K562 (cell line): ENCODE data around the gene HES5. TPM values are rescaled to one million over a fixed set of nuclear protein-coding genes. Genes with fewer than 3 reads are reported as not detected.
A peak's percentile ranks its signal among the peaks of the same experiment; 100 is the strongest.

Source experiments
- ATAC-seq: fragments of 200-7000 bp; cut with Tn5 transposase; 3 replicates; pipeline ENCODE4 v1.9.1; 2020; ENCODE audit warnings: moderate library complexity
- BruUV-seq: library from RNA; stranded (reverse); fragments of 400-500 nt; replicated peaks from 2 replicates; lab custom pipeline; 2021; lab: Mats Ljungman, UMichigan
- CTCF ChIA-PET: fragments of 300-600 bp; formaldehyde crosslinking; extraction: SDS; loops from one replicate; lab custom pipeline; 2021; ENCODE audit warnings: low intra/inter-chr PET ratio; lab: Yijun Ruan, JAX
- POLR2A ChIA-PET: fragments of 300-600, 350-650 bp; sonication (Branson Sonifier 250); formaldehyde crosslinking; extraction: SDS; loops from one replicate; lab custom pipeline; 2021; ENCODE audit warnings: antibody characterized with exemption, inconsistent platforms; lab: Yijun Ruan, JAX
- DNase-seq, 4 experiments: peaks; one replicate each; pipeline versions ENCODE4 v3.0.0 to v3.0.0-alpha.2; 2011 to 2018; ENCODE audit warnings: low spot score in 3 of 4, mixed read lengths in 3 of 4; ENCODE audit errors: extremely low read depth in 1 of 4
- FAIRE-seq: peaks from 2 replicates; lab custom pipeline; 2011; peaks lifted over from hg19 to GRCh38; lab: Jason Lieb, UNC
- H2AFZ ChIP-seq: 2 replicates; pipeline ENCODE4 v1.6.0; 2011; ENCODE audit warnings: low read depth, low read length, control low read depth, inconsistent platforms
- H3K27ac ChIP-seq: fragments of 200-600 bp; 3 replicates; pipeline ENCODE4 v1.8.0; 2011; ENCODE audit warnings: low read depth, mild to moderate bottlenecking, control low read depth, inconsistent platforms, low read length, moderate library complexity, mixed read lengths; ENCODE audit errors: extremely low read depth
- H3K27me3 ChIP-seq, 2 experiments: fragments of 300-600 bp in 1 of 2; 2 replicates in 1 of 2; 3 replicates in 1 of 2; pipeline versions ENCODE4 v1.6.0 to v1.8.0; 2011; ENCODE audit warnings: inconsistent platforms in 2 of 2, low read length in 2 of 2, mild to moderate bottlenecking in 1 of 2, mixed read lengths in 1 of 2, moderate library complexity in 1 of 2; ENCODE audit not compliant: control insufficient read depth in 2 of 2, insufficient read depth in 2 of 2
- H3K36me3 ChIP-seq: fragments of 300-600 bp; 3 replicates; pipeline ENCODE4 v1.8.0; 2011; ENCODE audit warnings: mild to moderate bottlenecking, low read length, inconsistent platforms; ENCODE audit not compliant: control insufficient read depth, insufficient read depth
- H3K4me1 ChIP-seq, 2 experiments: fragments of 200-600 bp in 1 of 2; replicated peaks in 1 of 2; 2 replicates in 1 of 2; 3 replicates in 1 of 2; pipeline versions ENCODE4 v1.5.1 to v1.8.0; 2011; ENCODE audit warnings: inconsistent platforms in 2 of 2, low read length in 2 of 2, mild to moderate bottlenecking in 1 of 2, mixed read lengths in 1 of 2, moderate library complexity in 1 of 2; ENCODE audit not compliant: control insufficient read depth in 2 of 2, insufficient read depth in 2 of 2
- H3K4me2 ChIP-seq: 2 replicates; pipeline ENCODE4 v1.6.1; 2011; ENCODE audit warnings: low read length, control low read depth, inconsistent platforms, mixed read lengths; ENCODE audit not compliant: insufficient read depth
- H3K4me3 ChIP-seq: fragments of 200-600 bp; sonication (generic), shearing (Covaris generic); 2 replicates; pipeline ENCODE4 v1.5.1; 2016; ENCODE audit warnings: control low read depth, inconsistent platforms
- H3K79me2 ChIP-seq: fragments of 200-600 bp; 3 replicates; pipeline ENCODE4 v1.8.0; 2011; ENCODE audit warnings: low read length, inconsistent platforms; ENCODE audit not compliant: control insufficient read depth, insufficient read depth
- H3K9ac ChIP-seq, 2 experiments: 2 replicates each; pipeline versions ENCODE4 v1.6.0 to v1.6.1; 2011; ENCODE audit warnings: low read depth in 2 of 2, low read length in 2 of 2, control low read depth in 1 of 2, inconsistent platforms in 1 of 2, mild to moderate bottlenecking in 1 of 2, mixed read lengths in 1 of 2; ENCODE audit not compliant: insufficient read depth in 1 of 2
- H3K9me1 ChIP-seq: one replicate; pipeline ENCODE4 v1.6.0; 2011; ENCODE audit warnings: inconsistent platforms, mild to moderate bottlenecking, low read length, moderate library complexity; ENCODE audit not compliant: control insufficient read depth, insufficient read depth
- H3K9me3 ChIP-seq: replicated peaks from 2 replicates; pipeline ENCODE4 v1.5.1; 2011; ENCODE audit warnings: low read depth, low read length, inconsistent platforms; ENCODE audit not compliant: control insufficient read depth, insufficient read depth
- H4K20me1 ChIP-seq: replicated peaks from 2 replicates; pipeline ENCODE4 v1.6.1; 2011; ENCODE audit warnings: low read length, inconsistent platforms, mixed read lengths; ENCODE audit not compliant: control insufficient read depth, insufficient read depth
- ARHGAP35 ChIP-seq: fragments of 450-650 bp; IDR thresholded peaks from 2 replicates; pipeline ENCODE4 v1.6.1; 2018; ENCODE audit not compliant: partially characterized antibody
- E2F1 ChIP-seq: sonication (generic); formaldehyde crosslinking; IDR thresholded peaks from 2 replicates; pipeline ENCODE4 v1.8.1; 2023; ENCODE audit warnings: mild to moderate bottlenecking, missing genetic modification reagents, moderate library complexity
- EZH2 ChIP-seq: IDR thresholded peaks from 2 replicates; pipeline ENCODE4 v1.6.1; 2012; ENCODE audit warnings: low read depth, mild to moderate bottlenecking, inconsistent platforms, low read length, borderline replicate concordance
- HDGF ChIP-seq: fragments of 450-650 bp; IDR thresholded peaks from 2 replicates; pipeline ENCODE4 v1.6.1; 2016
- NKRF ChIP-seq: fragments of 450-650 bp; IDR thresholded peaks from 2 replicates; pipeline ENCODE4 v1.6.1; 2016; ENCODE audit warnings: borderline replicate concordance
- POLR2G ChIP-seq: fragments of 200-400 bp; formaldehyde crosslinking; IDR thresholded peaks from 2 replicates; pipeline ENCODE4 v1.6.1; 2017; ENCODE audit warnings: low read depth, mild to moderate bottlenecking, antibody characterized with exemption, low read length, moderate library complexity
- ZBTB8A ChIP-seq: fragments of 450-650 bp; IDR thresholded peaks from 2 replicates; pipeline ENCODE4 v1.6.1; 2018; ENCODE audit warnings: mild to moderate bottlenecking, moderate library complexity; ENCODE audit not compliant: partially characterized antibody
- ZNF347 ChIP-seq: fragments of 450-650 bp; formaldehyde crosslinking; IDR thresholded peaks from 2 replicates; pipeline ENCODE4 v1.4.0; 2020; ENCODE audit warnings: low read depth, mild to moderate bottlenecking, moderate library complexity
- WGBS: fragments of 100-300 bp; shearing (Covaris generic); methylation state at CpG from one replicate; pipeline ENCODE4 v1.1.6; 2016; ENCODE audit warnings: low coverage, mixed read lengths; ENCODE audit not compliant: insufficient coverage; ENCODE audit errors: missing lambda C conversion rate; 5-methylcytosine and 5-hydroxymethylcytosine counted together
- in situ Hi-C: fragments of 300-500 bp; cut with MboI; formaldehyde crosslinking; loops from 4 replicates; pipeline ENCODE4 v1.15.0; 2018; ENCODE audit warnings: inconsistent platforms, mixed read lengths
- intact Hi-C: fragments of 100-400 bp; cut with micrococcal nuclease; formaldehyde crosslinking; loops from 2 replicates; pipeline ENCODE4 v1.14.2; 2022
- polyA plus RNA-seq, 8 experiments: library from polyadenylated mRNA; depleted of rRNA in 4 of 8; stranded (reverse) in 5 of 8; unstranded in 3 of 8; fragments of >200 nt; fragmentation: Nextera tagmentation in 2 of 8; fragmentation: Illumina TruSeq in 1 of 8; extraction: Ambion mirVana in 2 of 8; extraction: Trizol in 1 of 8; gene quantifications; 2 replicates each; pipeline versions ENCODE4 v1.2.1 to v1.2.3, GENCODE V29; 2011 to 2014; ENCODE audit warnings: inconsistent platforms in 1 of 8, missing spikeins in 1 of 8
- total RNA-seq, 7 experiments: library from RNA; depleted of rRNA in 6 of 7; stranded (reverse); fragments of >200 nt in 6 of 7; fragmentation: Illumina TruSeq in 2 of 7; extraction: Trizol in 2 of 7; gene quantifications; 2 replicates each; pipeline versions ENCODE4 v1.2.1 to v1.2.3, GENCODE V29; 2011 to 2021; ENCODE audit warnings: low replicate concordance in 1 of 7

The HES5 gene
- total and polyA plus RNA-seq, 9 of the 15 experiments (the other 6 are each of a cell fraction or from before 2014, with no cell fraction given) = not detected

GRCh38 chr1:2504225-2504948, 25.7 kb downstream of the HES5 start:
- POLR2A ChIA-PET = no interaction called here
- Histone ChIP-seq H3K4me1 (peaks cover 0 to 88% of the 10 kb centered on the region in 2 experiments; a peak in 2 of 5 replicates), H3K27ac (no peak overlapping the region), H3K4me3 (no peak overlapping the region), H4K20me1 (peaks cover 10% of the 10 kb centered on the region; the same call in 1 of the 2 replicates), H3K4me2 (no peak overlapping the region), H2AFZ (no peak overlapping the region), H3K36me3 (peaks cover 20% of the 10 kb centered on the region; the same call in 2 of the 3 replicates), H3K27me3 (peaks cover 25 to 40% of the 10 kb centered on the region in 2 experiments; a peak in 4 of 5 replicates), H3K9me3 (no peaks in the 10 kb centered on the region), H3K9ac (no peak overlapping the region; a peak in 1 of 4 replicates), H3K9me1 (peaks cover under 1% of the 10 kb centered on the region), H3K79me2 (no peaks in the 10 kb centered on the region)
- FAIRE-seq = no peak
- in situ Hi-C loops = no loop called here
- DNase-seq = no peak
- no peak for ATAC-seq
- no TSS peak for BruUV-seq
- CTCF ChIA-PET = no interaction called here
- intact Hi-C loops = no loop called here
- 14% methylated on average over 31 of the region's 36 CpGs for WGBS
- TF ChIP-seq NKRF (no peak), EZH2 (0 out of 2 replicates have a peak, but pooled peaks have one; percentile 22), ZBTB8A (no peak), ZNF347 (CRISPR knock-in tag) (no peak), E2F1 (CRISPR knock-in tag) (no peak), POLR2G (peak; percentile 65), ARHGAP35 (no peak), HDGF (no peak)
